HG03342 (cell line): ENCODE results near the gene RNF227.

Source experiments
- ATAC-seq: cut with Tn5 transposase; IDR thresholded peaks from one replicate; pipeline ENCODE4 v1.9.1; 2021; ENCODE audit warnings: mild to moderate bottlenecking, moderate library complexity; ENCODE audit not compliant: unreplicated experiment

The RNF227 gene

GRCh38 chr17:7930841-7931631 lies 14.9 kb upstream of the RNF227 start:
- no peak for ATAC-seq

DNA sequence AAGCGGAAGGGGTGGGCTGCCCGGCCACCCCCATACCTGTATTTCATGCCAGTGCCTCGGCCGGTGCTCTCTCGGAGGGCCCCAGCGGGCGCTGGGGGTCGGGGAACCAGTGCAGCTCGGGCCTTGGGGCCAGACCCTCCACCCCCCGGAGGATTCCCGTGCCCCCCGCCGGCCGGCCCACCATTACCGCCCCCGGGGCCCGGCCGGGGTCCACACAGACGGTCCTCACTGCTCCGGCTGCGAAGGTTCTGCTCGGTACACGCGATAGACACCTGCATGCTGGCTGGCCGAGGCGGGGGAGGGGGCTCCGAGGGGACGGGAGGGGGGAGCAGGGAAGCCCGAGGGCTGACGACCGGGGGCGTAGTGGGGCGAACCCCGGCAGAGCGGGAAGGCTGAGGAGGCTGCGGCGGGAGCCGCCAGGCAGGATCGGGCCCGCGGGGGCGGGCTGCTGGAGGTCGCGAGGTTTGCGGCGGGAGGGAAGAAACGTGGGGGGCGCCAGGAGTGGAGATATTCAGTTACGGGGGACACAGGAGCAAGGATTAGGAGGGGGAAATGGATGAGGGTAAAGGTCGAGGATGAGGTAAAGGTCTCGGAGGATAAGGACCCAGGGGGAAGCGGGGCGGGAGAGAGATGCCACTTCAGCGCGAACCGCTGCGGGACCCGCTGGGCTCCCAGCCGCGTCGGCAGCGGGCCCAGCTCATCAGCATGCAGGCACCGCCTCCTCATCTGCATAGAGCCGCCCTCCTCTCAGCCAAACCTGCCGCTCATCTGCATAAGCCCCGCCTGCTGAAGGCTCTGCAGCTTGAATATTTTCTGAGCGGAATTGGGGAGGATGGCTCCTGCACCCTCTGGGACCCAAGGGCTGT lies 13.3 kb upstream of the RNF227 start, which contains the start of gene KCNAB3:
TSS of gene KCNAB3 (minus strand) at position 699 of the 866 bp plus-strand sequence. CDS start at position 278, 421 bp downstream.
- no peak for ATAC-seq

DNA sequence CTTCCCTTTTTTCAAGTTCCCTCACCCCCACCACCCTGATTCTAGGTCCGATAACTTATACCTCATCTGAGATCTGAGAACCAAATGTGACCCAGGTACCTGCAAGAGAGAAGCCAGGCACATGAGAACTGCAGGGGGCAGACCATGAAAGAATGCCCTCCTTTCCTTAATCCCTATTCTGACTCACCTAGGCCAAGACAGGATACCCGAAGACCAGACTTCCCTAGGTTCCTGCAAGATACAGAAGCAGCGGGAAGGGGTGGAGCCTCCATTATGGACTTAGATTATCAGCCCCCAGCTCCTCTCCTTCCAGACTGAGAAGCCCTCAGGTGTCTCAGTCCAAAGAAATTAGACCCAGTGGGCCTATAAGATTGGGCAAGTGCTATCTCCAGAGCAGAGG lies 11.5 kb upstream of the RNF227 start:
- no peak for ATAC-seq

GRCh38 chr17:7922845-7923628 lies 6.9 kb upstream of the RNF227 start:
- ATAC-seq = no peak

- no peak for ATAC-seq
These were observed 6.3 kb upstream of the RNF227 start for GRCh38 chr17:7922269-7922844.

GRCh38 chr17:7916808-7917207 lies 719 bp upstream of the RNF227 start:
- ATAC-seq = no peak

DNA sequence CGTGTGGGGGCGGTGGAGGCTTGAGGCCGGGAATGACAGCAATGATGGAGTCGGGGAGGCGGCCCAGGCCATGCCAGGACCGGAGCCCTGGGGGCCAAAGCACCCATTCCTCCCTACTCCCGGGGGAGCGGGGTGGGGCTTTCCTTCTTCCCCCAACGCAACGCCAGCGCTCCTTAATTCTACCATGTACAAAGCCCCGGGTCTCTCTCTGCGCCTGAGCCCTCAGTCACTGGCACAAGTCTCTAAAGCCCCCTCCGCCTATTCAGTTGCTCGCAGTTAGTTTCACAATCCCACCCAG lies 245 bp upstream of the RNF227 start:
- no peak for ATAC-seq

GRCh38 chr17:7915179-7915610 lies 894 bp downstream of the RNF227 start:
- ATAC-seq = no peak

GRCh38 chr17:7912927-7913524 lies 3.1 kb downstream of the RNF227 start:
- ATAC-seq = no peak

DNA sequence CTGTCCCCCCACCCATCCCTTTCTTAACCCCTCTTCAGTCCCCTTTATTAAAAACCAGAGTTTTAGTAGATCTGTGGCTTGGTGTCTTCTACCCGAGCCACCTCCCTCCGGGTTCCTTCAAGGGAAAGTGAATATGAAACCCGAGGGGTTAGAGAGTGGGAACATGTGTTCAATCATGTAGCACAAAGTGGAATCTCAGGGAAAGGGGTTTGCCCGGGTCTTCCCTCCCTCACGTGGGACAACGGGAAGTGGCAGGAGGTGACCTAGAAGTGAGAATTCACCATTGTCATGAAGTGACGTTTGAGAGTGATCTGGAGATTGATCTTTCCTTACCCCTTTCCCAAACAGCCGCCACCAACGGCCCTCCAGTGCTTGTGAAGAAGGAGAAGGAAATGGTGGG lies 5.0 kb downstream of the RNF227 start:
- no peak for ATAC-seq

GRCh38 chr17:7910711-7911110 lies 5.4 kb downstream of the RNF227 start:
- no peak for ATAC-seq

GRCh38 chr17:7910281-7910680 lies 5.8 kb downstream of the RNF227 start:
- no peak for ATAC-seq

GRCh38 chr17:7909089-7909488 lies 7.0 kb downstream of the RNF227 start:
- ATAC-seq = no peak

DNA sequence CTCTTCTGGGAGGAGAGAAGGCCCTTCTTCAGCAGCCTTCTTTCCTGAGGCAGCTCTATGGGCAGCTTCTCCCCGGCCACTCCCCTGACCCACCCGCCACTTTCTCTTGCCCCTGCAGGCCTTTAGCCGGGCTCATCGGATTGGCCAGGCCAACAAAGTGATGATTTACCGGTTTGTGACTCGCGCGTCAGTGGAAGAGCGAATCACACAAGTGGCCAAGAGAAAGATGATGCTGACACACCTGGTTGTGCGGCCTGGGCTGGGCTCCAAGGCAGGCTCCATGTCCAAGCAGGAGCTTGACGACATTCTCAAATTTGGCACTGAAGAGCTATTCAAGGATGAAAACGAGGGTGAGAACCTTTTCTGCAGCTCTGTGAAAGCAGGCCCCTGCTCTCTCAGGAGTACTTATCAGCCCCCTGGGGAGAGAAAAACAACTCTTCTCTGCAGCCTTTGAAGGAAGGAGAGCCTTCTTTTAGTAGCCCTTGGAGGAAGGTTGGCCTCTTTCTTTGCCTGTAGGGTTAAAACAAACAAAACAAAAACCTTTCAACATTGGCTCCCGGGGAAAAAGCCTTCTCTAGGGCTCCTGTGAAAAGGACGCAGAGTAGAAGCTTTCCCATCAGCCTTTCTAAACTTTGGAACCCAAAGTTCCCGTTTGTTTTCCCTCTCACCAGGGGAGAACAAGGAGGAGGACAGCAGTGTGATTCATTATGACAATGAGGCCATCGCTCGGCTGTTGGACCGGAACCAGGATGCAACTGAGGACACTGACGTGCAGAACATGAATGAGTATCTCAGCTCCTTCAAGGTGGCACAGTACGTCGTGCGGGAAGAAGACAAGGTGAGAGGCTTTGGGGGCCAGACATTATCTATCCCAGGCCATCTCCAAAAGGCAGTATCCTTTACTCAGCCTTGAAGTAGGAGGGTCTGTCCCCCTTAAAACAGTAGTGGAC lies 12.7 kb downstream of the RNF227 start:
- ATAC-seq = no peak

DNA sequence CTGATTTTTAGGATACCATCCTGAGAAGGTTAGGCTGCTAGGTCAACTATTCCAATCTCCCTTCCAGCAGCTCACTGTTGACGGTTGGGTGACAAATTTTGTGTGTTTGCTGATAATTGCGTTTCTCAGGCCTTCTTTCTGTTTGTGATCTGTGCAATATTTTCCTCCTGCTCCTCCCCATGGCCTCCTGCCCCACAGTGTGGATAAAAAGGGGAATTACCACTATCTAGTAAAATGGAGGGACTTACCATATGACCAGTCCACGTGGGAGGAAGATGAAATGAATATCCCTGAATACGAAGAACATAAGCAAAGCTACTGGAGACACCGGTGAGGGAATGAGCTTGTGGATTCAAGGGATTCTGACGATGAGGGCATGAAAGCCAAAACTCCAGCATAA lies 18.3 kb downstream of the RNF227 start:
- ATAC-seq = no peak

- no peak for ATAC-seq
These were observed 19.0 kb downstream of the RNF227 start for GRCh38 chr17:7897090-7897489.

- ATAC-seq = no peak
These were observed 21.2 kb downstream of the RNF227 start for GRCh38 chr17:7894866-7895265.

GRCh38 chr17:7894226-7894625 lies 21.9 kb downstream of the RNF227 start:
- ATAC-seq = no peak

- no peak for ATAC-seq
These were observed 22.8 kb downstream of the RNF227 start for GRCh38 chr17:7893187-7893880.
